ENCODE measurements around the gene MSANTD3.

The MSANTD3 gene

DNA sequence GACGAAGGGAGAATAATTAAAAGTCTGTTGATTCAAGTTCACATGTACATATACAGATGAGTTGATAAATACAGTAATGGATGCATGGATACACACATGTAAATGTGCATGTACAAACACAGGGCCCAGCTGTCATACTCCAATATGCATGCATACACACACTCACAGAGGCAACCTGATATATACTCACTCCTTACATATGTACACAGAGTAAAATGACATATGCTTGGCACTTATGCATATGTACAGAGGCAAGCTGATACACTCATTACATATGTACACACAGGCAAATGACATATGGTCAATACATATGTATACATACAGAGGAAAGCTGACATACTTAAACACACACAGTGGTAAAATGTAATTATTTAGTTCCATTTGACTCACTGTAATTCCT is 38.8 kb downstream of the MSANTD3 start:
- no peak for DNase-seq (ENCODE audit: low spot score)

DNA sequence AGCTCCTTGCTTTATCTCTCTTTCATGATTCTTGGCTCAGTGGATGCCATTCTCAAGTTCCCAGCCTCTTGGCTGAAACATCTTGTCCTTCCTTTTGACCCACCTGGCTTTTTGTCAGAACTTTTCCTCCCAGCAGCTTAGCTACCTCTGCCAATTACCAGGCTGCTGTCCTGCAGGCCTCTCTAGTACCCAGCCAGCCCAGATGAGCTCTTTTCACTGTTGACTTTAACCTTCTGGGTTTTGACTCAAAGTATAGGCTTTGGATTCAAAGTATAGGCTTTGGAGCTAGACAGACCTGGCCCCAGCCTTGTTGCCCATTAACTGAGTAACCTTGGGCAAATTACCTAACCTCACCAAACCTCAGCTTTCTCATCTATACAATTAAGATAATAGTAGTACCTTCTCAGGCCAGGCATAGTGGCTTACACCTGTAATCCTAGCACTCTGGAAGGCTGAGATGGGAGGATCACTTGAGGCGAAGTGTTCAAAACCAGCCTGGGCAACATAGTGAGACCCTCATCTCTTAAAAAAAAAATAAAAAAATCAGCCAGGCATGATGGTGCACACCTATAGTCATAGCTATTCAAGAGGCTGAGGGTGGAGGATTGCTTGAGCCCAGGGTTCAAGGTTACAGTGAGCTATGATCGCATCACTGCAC is 39.4 kb downstream of the MSANTD3 start:
- no peak for DNase-seq (ENCODE audit: low spot score)

DNA sequence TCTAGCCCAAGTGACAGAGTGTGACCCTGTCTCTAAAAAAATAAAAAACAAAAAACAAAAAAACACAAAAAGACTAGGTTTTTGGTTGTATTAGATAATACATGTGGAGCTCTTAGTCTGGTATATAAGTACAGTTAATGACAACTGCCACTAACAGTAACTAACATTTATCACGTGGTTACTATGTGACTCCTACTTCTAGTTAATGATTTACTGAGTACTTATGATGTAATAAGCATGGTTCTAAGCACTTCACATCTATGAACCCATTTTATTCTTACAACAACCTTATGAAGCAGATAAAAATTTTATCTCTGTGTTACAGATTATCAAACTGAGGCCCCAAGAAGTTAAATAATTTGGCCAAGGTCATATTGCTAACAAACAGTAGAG is 39.9 kb downstream of the MSANTD3 start:
- DNase-seq (ENCODE audit: low spot score), result no peak

DNA sequence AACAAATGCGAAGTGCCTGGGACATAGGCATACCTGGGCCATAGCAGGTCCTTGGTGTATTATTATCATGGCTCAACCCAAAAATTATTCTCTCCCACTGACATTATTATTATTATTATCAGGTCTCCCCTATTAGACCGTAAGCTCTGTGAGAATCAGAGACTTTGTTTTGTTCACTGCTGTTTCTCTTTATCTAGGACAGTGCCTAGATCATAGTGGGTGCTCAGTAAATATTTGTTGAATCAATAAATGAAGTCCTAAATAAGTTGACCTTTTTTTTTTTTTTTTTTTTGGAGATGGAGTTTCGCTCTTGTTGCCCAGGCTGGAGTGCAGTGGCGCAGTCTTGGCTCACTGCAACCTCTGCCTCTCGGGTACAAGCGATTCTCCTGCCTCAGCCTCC is 41.1 kb downstream of the MSANTD3 start:
- no peak for DNase-seq (ENCODE audit: low spot score)

DNA sequence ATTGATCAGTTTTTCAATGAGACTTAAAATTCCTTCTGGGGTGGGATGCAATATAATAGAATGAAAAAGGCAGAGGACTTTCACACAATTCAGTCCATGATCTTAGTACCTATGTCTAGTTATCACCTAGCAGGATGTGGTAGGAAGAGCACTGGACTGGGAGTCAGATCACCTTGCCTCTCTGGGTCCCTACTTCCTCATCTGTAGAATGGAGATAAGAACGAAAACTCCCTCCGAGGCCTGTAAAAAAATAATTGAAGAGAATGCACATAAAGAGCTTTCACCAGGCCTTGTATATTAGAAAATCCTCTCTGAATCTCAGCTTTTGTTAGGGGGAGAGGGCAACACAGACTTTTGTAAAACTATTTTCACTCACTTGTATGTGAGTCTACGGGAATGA is 45.3 kb downstream of the MSANTD3 start:
- DNase-seq (ENCODE audit: low spot score), result no peak

DNA sequence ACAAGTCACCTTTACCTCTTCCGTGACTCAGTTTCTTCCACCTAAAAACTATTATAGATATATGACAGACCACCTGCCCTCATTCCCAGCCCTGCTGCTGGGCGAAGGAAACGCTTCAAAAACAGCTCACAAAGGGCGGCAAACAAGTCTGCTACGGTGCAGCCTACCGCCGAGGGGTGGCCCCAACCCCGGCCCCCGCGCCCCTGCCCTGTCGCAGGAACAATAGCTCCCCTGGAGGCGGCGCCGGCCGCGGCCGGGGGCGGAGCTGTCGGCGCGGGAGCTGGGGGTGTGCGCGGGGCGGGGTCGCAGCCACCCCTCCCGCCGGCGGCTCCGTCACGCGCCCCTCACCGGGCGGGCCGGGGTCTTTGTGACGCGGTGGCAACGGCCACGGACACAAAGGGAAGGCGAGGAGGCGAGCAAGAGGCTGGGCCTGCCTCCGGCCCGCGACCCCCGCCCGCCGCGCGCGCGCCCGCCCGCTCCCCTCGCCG is 45.9 kb downstream of the MSANTD3 start, which contains the start of gene TMEFF1:
Gene TMEFF1, plus strand, starts transcription at position 362 of the 488 bp plus-strand sequence. CDS start 396 bp downstream, outside the sequence.
- DNase-seq (ENCODE audit: low spot score), result peak; percentile 71

DNA sequence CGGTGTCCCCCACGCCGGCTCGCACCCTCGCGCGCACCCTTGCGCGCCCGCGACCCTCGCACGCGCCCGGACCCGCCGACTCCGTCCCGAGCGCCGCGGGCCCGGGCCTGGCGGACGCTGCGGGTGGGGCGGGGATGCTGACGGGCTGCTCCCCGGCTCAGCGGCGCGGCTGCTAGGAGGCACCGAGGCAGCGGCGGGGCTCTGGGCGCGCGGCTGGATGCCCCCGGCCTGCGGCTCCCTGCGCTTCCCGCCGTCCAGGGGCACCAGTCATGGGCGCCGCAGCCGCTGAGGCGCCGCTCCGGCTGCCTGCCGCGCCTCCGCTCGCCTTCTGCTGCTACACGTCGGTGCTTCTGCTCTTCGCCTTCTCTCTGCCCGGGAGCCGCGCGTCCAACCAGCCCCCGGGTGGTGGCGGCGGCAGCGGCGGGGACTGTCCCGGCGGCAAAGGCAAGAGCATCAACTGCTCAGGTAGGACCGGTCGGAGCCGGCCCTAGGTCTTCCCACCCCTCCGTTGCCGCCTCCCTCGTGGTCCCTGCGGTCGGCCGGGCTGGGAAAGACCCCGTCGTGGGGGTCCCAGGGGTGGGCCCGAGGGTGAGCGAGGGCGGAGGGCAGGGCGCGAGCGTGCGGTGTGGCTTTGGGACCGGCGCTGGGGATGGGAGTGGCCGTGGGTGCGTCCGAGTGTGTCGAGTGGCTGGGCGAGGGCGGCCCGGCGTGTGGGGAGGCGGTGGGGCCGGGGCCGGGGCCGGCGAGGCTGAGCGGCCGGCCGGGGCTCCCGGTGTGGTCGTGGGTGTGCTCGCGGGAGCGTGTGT is 46.5 kb downstream of the MSANTD3 start:
- peak; percentile 49 for DNase-seq (ENCODE audit: low spot score)

DNA sequence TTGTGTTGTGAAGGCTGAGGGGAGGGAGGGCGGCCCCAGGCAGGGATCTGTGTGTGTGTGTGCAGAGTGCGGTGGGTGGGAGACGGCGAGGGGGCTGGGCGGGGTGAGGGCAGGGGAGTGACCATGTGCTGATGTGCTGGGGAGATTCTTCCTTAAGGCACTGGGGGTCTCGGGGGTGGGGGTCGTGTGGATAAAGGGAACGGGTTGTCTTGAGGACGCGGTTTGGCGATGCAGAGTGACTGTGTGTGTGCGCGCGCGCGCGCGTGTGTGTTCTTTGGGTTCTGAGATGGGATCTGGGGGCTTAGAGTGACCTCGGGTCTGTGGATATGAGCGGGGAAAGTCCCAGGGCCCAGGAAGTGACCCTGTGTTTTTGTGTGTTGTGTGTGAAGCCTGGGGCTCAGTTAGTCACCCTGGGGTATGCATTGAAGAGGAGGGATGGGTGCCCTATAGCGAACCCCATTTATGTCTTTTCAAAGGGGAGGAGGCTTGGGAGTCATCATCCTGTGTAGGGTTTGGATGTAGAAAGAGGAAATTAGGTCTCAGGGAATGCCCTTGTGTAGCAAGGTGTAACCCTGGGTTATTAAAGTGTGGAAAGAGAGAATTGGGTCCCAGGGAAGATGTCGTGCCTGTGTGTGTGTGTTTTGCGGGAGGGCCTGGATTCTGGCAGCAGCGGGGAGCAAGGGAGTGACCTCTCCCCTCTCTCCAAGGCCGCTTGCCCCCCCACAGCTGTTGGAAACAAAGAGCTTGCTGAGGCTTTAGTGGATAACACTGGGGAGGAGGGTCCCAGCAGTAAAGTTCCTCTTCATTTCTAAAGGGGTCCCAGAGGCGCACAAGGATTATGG is 47.4 kb downstream of the MSANTD3 start:
- DNase-seq (ENCODE audit: low spot score), result no peak

DNA sequence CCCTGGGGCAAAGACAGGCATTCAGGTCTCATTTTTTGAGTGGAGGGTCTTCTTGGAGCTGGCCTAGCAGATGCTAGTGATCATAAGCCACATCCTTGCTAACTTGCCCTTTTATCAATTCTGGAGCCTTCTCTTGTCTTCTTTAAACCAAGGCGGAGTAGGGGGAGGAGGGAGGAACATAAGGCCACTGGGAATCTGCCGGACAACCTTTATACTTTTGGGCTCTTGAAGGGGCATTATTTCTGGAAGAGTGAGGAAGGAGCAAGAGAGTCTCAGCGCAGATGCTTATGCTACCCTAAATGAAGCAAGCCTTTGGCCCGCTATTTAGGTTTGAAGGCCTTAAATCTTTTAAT is 48.0 kb downstream of the MSANTD3 start:
- no peak for DNase-seq (ENCODE audit: low spot score)

DNA sequence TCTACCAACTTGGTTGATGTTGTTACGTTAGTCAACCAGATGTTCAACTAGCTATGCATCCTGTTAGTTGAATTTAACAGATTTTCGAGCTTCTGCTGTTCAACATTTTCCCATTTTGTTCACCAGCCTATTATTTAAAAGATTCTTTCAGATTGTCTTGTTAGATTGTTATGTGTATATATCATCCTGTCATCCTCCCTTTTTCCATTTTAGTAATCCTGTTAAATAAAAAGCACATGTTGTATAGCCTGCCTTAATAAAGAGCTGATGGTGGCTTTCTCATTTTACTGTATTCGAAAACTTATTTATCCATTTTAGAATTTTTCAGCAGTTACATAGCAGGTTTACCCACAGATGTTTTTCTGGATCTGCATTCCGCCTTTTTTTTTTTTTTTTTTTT is 50.3 kb downstream of the MSANTD3 start:
- DNase-seq (ENCODE audit: low spot score), result no peak

DNA sequence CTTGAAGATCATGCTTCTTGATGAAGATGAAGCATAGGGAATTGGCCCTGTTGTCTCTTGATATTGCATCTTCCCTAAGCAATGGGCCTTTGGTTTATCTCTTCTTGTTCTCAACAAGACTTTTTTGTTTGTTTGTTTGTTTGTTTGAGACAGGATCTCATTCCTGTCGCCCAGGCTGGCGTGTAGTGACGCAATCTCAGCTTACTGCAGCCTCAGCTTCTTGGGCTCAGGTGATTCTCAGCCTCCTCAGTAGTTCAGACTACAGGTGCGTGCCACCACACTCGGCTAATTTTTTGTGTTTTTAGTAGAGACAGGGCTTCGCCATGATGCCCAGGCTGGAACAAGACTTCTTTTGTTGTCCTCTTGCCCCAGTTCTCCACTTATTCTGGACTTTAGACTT is 51.2 kb downstream of the MSANTD3 start:
- DNase-seq (ENCODE audit: low spot score), result no peak

DNA sequence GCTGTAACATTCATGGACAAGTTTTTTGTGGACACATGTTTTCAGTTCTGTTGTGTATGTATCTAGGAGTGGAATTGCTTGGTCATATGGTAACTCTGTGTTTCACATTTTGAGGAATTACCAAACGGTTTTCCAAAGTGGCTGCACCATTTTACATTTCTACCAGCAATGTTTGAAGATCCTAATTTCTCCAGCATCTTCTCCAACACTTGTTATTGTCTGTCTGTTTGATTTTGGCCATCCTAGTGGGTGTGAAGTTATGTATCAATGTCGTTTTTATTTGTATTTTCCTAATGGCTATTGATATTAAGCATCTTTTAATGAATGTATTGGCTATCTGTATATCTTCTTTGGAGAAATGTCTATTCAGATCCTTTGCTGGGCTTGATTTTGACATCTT is 52.9 kb downstream of the MSANTD3 start:
- DNase-seq (ENCODE audit: low spot score), result no peak

DNA sequence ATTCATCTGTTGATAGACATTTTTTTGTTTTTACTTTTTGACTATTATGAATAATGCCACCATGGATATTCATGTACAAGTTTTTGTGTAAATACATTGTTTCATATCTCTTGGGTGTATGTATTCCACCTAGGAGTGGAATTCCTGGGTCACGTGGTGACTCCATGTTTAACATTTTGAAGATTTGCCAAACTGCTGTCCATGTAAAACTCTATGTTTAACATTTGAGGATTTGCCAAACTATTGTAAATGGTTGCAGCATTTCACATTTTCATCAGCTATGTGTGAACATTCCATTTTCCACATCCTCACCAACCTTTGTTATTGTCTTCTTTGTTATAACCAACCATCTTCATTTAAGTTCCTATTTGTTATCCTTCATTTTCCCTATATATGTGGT is 58.3 kb downstream of the MSANTD3 start:
- no peak for DNase-seq (ENCODE audit: low spot score)

DNA sequence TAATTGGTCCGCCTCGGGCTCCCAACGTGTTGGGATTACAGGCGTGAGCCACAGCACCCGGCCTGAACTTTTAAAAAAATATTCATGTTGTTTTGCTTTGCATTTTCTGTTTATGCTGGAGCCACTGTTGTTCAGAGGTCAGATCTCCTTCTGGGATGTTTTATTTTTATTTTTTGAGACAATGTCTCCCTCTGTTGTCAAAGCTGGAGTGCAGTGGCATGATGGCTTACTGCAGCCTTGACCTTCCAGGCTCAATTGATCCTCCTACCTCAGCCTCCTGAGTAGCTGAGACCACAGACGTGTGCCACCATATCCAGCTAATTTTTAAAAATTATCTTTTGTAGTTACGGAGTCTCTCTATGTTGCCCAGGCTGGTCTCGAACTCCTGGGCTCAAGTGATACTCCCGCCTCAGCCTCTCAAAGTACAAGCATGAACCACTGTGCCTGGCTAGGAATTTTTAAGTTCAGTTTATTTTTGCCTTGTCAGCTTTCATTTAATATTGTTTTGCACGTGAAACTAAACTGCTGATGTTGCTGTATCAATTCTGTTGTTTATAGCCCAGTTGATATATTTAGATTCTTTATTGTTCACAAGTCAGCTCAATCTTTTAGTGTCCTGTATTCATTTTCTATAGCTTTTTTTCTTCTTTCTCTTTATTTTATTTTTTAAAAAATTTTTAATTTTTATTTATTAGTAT is 59.7 kb downstream of the MSANTD3 start:
- no peak for DNase-seq (ENCODE audit: low spot score)

DNA sequence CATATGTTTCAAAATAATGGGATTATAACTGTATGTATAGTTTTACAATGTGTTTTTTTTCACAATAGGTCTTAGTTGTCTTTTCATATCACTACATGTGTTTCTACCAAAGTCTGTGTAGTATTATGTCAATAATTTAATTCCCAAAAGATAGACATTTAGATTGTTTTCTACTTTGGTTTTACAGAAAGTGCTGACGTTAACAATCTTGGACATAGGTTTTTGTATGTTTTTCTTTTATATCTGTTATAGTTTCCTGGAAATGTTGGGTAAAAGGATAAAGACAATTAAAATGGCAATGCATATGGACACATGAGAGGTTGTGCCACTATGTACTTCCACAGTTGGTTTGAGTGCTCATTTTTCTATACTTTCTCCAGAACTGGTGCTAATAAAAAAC is 61.2 kb downstream of the MSANTD3 start:
- DNase-seq (ENCODE audit: low spot score), result no peak

DNA sequence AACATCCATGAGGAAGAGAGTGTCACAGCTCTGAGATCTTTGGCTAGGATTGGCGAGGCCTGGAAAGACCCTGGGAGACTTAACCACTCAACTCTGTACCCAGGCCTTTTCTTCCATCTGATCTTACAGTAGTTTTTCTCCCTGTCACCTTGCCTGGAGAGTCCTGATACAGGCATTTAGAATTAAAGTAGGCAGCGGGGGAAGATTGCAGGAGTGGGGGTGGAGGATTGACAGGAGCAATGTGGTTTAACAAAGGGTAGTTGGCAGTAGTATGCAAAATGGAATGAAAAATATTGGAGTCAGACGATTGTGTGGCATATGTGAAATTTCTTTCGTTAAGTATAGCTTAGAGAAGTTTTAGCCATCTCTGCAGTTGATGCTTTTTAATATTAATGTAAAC is 62.9 kb downstream of the MSANTD3 start:
- no peak for DNase-seq (ENCODE audit: low spot score)

DNA sequence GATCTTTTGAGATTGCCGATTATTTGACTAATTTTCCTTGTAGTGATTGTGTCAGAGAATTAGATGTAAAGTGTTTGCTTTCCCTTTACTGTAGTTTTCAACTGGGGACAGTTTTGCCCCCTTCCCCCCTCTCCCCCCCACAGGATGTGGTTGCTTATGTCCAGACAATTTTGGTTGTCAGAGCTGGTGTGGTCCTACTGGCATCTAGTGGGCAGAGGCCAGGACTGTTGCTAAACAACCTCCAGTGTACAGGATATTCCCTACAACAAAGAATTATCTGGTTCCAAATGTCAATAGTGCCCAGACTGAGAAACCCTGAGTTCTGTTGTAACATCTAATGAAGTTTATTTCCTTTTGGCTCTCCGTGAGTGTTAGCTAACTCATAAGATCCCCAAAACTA is 66.0 kb downstream of the MSANTD3 start:
- DNase-seq (ENCODE audit: low spot score), result peak; percentile 63

DNA sequence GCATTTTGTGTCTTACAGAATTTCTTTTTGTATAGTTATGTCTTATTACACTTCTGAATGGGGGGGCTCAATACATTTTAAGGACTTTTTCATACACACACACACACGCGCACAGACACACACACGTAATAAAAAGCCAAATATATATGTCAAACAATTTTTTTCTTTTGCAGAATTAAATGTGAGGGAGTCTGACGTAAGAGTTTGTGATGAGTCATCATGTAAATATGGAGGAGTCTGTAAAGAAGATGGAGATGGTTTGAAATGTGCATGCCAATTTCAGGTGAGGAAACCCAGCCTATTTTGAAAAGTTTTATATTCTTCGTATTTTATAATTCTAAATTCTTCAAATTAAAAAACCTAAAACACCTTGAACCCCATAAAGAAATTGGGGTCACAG is 71.6 kb downstream of the MSANTD3 start:
- no peak for DNase-seq (ENCODE audit: low spot score)

DNA sequence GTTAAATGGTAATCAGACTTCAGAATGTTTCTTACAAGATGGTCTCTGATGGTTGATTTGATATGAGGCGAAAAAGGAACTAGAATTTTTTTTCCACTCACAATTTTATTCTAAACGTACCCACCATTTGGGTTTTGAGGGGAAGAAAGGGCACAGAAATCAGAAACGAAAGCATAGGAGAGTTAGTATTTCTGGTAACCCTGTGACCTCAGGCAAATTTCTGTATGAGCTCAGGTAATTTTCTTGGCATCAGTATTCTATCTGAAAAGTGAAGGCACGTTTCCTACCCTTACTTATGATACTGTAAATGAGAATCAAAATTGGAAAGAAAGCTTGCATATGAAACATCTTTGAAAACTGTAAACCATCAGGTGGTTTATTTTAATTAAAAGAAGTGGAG is 72.5 kb downstream of the MSANTD3 start:
- DNase-seq (ENCODE audit: low spot score), result no peak

DNA sequence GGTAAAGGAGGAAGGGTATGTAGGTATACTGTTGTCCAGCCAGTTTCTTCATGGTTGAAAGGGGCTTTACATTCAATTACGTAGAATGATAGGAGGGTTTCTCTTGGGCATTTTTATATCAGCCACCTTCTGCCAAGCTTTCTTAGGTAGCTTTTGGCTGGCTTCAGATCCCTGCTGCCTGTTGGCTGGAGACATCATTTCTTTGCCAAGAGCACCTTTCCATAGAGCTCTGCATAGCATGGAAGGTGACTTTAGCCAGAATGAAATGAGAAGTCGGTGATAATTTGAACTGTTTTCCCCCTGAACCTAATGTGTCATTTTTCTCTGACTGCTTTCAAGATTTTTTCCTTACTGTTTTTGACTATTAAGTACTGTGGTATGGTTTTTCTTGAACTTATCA is 72.9 kb downstream of the MSANTD3 start:
- DNase-seq (ENCODE audit: low spot score), result no peak
